Caki2 (cell line): ENCODE results near the gene PIK3IP1. TPM values are rescaled to one million over a fixed set of nuclear protein-coding genes. Genes with fewer than 3 reads are reported as not detected.
A peak's percentile ranks its signal among the peaks of the same experiment; 100 is the strongest.
"Not testable (repeated sequence)": the region's sequence is repeated elsewhere in the genome, so short reads cannot be mapped to it uniquely, and the experiment has no call there.

Experiments
- DNase-seq: peaks from one replicate; pipeline ENCODE4 v3.0.0-alpha.2; 2015; ENCODE audit warnings: low read depth
- in situ Hi-C: cut with HindIII; loops from 2 replicates; pipeline ENCODE4 v1.10.0; 2016; ENCODE audit warnings: low sequenced_read_pairs, low pct_unique_long_range_greater_than_20kb, mixed read lengths
- total RNA-seq: library from RNA; depleted of rRNA; stranded (reverse); fragments of >200 nt; shearing (Covaris generic); gene quantifications from 2 replicates; pipeline ENCODE4 v1.2.3, GENCODE V29; 2014; ENCODE audit warnings: low replicate concordance; rRNA removed

The PIK3IP1 gene
- total RNA-seq, 1 experiment from 2014 or later, result 6.5 TPM

- peak; percentile 47 for DNase-seq
- in situ Hi-C loops, result no loop called here
Measured at GRCh38 chr22:31241936-31242335, 50.4 kb downstream of the PIK3IP1 start.

- DNase-seq, result peak; percentile 16
- in situ Hi-C loops, result no loop called here
Measured at GRCh38 chr22:31241200-31241599, 51.1 kb downstream of the PIK3IP1 start.

- DNase-seq, result no peak
- in situ Hi-C loops, result no loop called here
Measured at GRCh38 chr22:31239771-31240370, 52.4 kb downstream of the PIK3IP1 start.

GRCh38 chr22:31238057-31238456, 54.2 kb downstream of the PIK3IP1 start:
- DNase-seq, result no peak
- in situ Hi-C loops, result no loop called here

- DNase-seq, in situ Hi-C loops: not testable (repeated sequence)
Measured at GRCh38 chr22:31236044-31236443, 56.2 kb downstream of the PIK3IP1 start.

GRCh38 chr22:31235081-31235480, 57.2 kb downstream of the PIK3IP1 start:
- DNase-seq, result no peak

GRCh38 chr22:31233001-31233400, 59.3 kb downstream of the PIK3IP1 start:
- DNase-seq, result peak; percentile 26
- in situ Hi-C loops, result no loop called here

More at GRCh38 chr22:31235081-31235480, 57.2 kb downstream of the PIK3IP1 start:
- in situ Hi-C loops, result no loop called here

Other genes starting within 250 kb of the PIK3IP1 start
- 35.7 and 82.9 TPM in 2 replicates for gene SMTN, start 211.2 kb downstream of the PIK3IP1 start, total RNA-seq
- gene SELENOM, start 184.9 kb downstream of the PIK3IP1 start, total RNA-seq, result 118 and 142 TPM in 2 replicates
- 0.91 and 1.2 TPM in 2 replicates for gene INPP5J, start 169.5 kb downstream of the PIK3IP1 start, total RNA-seq
- not detected in 2 replicates for gene PLA2G3, start 152.0 kb downstream of the PIK3IP1 start, total RNA-seq
- gene RNF185, start 132.3 kb downstream of the PIK3IP1 start, total RNA-seq, result 76.5 and 104 TPM in 2 replicates
- gene LIMK2, start 80.2 kb downstream of the PIK3IP1 start, total RNA-seq, result 9.5 and 18.1 TPM in 2 replicates
- 23.7 and 27.4 TPM in 2 replicates for gene PATZ1, start 53.9 kb upstream of the PIK3IP1 start, total RNA-seq
- 61.7 and 74.8 TPM in 2 replicates for gene DRG1, start 107.1 kb upstream of the PIK3IP1 start, total RNA-seq
- gene EIF4ENIF1, start 197.4 kb upstream of the PIK3IP1 start, total RNA-seq, result 12.1 and 15.9 TPM in 2 replicates
- 37.4 and 52.4 TPM in 2 replicates for gene SFI1, start 204.0 kb upstream of the PIK3IP1 start, total RNA-seq